K562 (cell line): ENCODE data around the gene KCNH2. TPM values are rescaled to one million over a fixed set of nuclear protein-coding genes. Genes with fewer than 3 reads are reported as not detected.

Source experiments
- BRD9 ChIP-seq: fragments of 450-650 bp; IDR thresholded peaks from 2 replicates; pipeline ENCODE4 v1.6.1; 2018; ENCODE audit warnings: low read depth; ENCODE audit not compliant: partially characterized antibody
- FOXJ2 ChIP-seq: fragments of 200-800 bp; sonication (Bioruptor generic); IDR thresholded peaks from 2 replicates; pipeline ENCODE4 v1.6.1; 2016; ENCODE audit warnings: missing genetic modification characterization, missing compliant biosample characterization
- HMG20B ChIP-seq: fragments of 250-450 bp; sonication (Bioruptor Pico); IDR thresholded peaks from 2 replicates; pipeline ENCODE4 v1.5.0; 2021; ENCODE audit warnings: mild to moderate bottlenecking
- NR1H2 ChIP-seq: sonication (generic); formaldehyde crosslinking; IDR thresholded peaks from 2 replicates; pipeline ENCODE4 v1.4.0; 2020; ENCODE audit warnings: mild to moderate bottlenecking, missing genetic modification reagents
- NR3C1 ChIP-seq: sonication (generic); formaldehyde crosslinking; IDR thresholded peaks from 2 replicates; pipeline ENCODE4 v1.8.1; 2022; ENCODE audit warnings: missing genetic modification reagents
- PHF21A ChIP-seq: fragments of 450-650 bp; IDR thresholded peaks from 2 replicates; pipeline ENCODE4 v1.6.1; 2017; ENCODE audit warnings: low read depth, borderline replicate concordance
- SIRT6 ChIP-seq: IDR thresholded peaks from one replicate; pipeline ENCODE4 v1.6.1; 2012; ENCODE audit warnings: low read depth, mild to moderate bottlenecking, control low read depth, inconsistent platforms, low read length, moderate library complexity
- TARDBP ChIP-seq: fragments of 450-650 bp; IDR thresholded peaks from 2 replicates; pipeline ENCODE4 v1.6.1; 2016
- TGIF2 ChIP-seq: sonication (generic); formaldehyde crosslinking; IDR thresholded peaks from 2 replicates; pipeline ENCODE4 v1.8.1; 2022; ENCODE audit warnings: mild to moderate bottlenecking, missing genetic modification reagents, moderate library complexity
- XRCC5 ChIP-seq: fragments of 200-400 bp; formaldehyde crosslinking; IDR thresholded peaks from 2 replicates; pipeline ENCODE4 v1.6.1; 2017; ENCODE audit warnings: low read depth, mild to moderate bottlenecking, low read length
- ZBTB17 ChIP-seq: fragments of 450-650 bp; formaldehyde crosslinking; IDR thresholded peaks from 2 replicates; pipeline ENCODE4 v1.4.0; 2020; ENCODE audit warnings: mild to moderate bottlenecking
- ZFX ChIP-seq: sonication (generic); formaldehyde crosslinking; IDR thresholded peaks from 2 replicates; pipeline ENCODE4 v1.8.0; 2022; ENCODE audit warnings: mild to moderate bottlenecking, missing genetic modification reagents, moderate library complexity
- ZNF121 ChIP-seq: sonication (generic); formaldehyde crosslinking; conservative IDR thresholded peaks from 2 replicates; pipeline ENCODE4 v1.8.0; 2022; ENCODE audit warnings: missing genetic modification reagents
- ZNF232 ChIP-seq: sonication (generic); formaldehyde crosslinking; IDR thresholded peaks from 2 replicates; pipeline ENCODE4 v1.8.0; 2022; ENCODE audit warnings: mild to moderate bottlenecking, missing genetic modification reagents
- ZNF41 ChIP-seq: fragments of 250-450 bp; sonication (Bioruptor Pico); conservative IDR thresholded peaks from 2 replicates; pipeline ENCODE4 v1.4.0; 2020; ENCODE audit warnings: mild to moderate bottlenecking
- ZNF717 ChIP-seq: fragments of 250-450 bp; sonication (Bioruptor Pico); IDR thresholded peaks from 2 replicates; pipeline ENCODE4 v1.5.0; 2021
- polyA plus RNA-seq, 8 experiments: library from polyadenylated mRNA; depleted of rRNA in 4 of 8; stranded (reverse) in 5 of 8; unstranded in 3 of 8; fragments of >200 nt; fragmentation: Nextera tagmentation in 2 of 8; fragmentation: Illumina TruSeq in 1 of 8; extraction: Ambion mirVana in 2 of 8; extraction: Trizol in 1 of 8; gene quantifications; 2 replicates each; pipeline versions ENCODE4 v1.2.1 to v1.2.3, GENCODE V29; 2011 to 2014; ENCODE audit warnings: inconsistent platforms in 1 of 8, missing spikeins in 1 of 8
- total RNA-seq, 7 experiments: library from RNA; depleted of rRNA in 6 of 7; stranded (reverse); fragments of >200 nt in 6 of 7; fragmentation: Illumina TruSeq in 2 of 7; extraction: Trizol in 2 of 7; gene quantifications; 2 replicates each; pipeline versions ENCODE4 v1.2.1 to v1.2.3, GENCODE V29; 2011 to 2021; ENCODE audit warnings: low replicate concordance in 1 of 7
- TF ChIP-seq, protein P1 (sequence below): fragments of 250-450 bp; sonication (Bioruptor Pico); IDR thresholded peaks from 2 replicates; pipeline ENCODE4 v1.4.0; 2020
- TF ChIP-seq, protein P2 (sequence below): sonication (generic); formaldehyde crosslinking; IDR thresholded peaks from 2 replicates; pipeline ENCODE4 v1.8.0; 2022; ENCODE audit warnings: missing genetic modification reagents, mild to moderate bottlenecking, borderline replicate concordance
- TF ChIP-seq, protein P3 (sequence below): fragments of 250-450 bp; sonication (Bioruptor Pico); IDR thresholded peaks from 2 replicates; pipeline ENCODE4 v1.8.0; 2021; ENCODE audit warnings: moderate library complexity, mild to moderate bottlenecking, inconsistent platforms

The KCNH2 gene
- total and polyA plus RNA-seq, 9 of the 15 experiments (the other 6 are each of a cell fraction or from before 2014, with no cell fraction given), result 18.1 to 368 (median 218) TPM

DNA sequence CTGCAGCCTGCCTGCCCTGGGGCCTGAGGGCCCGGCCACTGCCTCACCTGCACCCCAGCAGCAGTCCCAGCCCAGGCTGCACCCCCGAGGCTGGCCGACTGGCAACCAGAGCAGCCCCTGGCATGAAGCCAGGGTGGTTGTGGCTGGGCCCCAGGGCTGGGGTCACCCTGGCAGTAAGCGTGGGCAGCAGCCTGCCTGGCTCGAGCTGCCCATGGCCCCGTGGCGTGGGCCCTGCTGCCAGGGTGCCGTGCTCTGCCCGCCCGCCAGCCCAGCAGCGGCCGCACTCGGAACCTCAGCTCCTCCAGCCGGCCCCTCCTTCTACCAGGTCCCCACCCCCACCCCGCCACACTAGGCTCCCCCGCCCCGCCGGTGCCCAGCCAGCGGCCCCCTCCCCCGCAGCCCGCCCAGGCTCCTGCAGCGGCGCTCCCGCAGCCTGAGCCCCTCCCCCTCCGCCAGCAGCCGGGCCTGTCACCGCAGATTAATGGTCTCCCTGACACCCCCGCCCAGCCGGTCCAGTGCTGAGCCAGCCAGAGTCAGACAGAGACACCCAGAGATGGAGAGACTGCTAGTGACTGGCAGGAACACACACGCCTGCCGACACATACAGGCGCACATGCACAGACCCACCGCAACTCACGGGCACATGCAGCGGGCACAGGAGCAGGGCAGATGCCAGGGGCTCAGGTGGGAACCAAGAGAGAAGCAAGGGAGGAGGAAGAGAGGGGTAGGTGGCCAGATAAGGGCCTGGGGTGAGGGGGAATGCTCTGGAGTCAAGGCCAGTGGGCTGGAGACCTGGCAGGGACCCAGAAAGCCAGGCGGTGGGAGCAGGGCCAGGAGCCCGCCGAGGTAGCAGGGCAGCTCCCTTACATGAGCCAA is 22.4 kb downstream of the KCNH2 start (continued):
- TF ChIP-seq, protein P1, sequence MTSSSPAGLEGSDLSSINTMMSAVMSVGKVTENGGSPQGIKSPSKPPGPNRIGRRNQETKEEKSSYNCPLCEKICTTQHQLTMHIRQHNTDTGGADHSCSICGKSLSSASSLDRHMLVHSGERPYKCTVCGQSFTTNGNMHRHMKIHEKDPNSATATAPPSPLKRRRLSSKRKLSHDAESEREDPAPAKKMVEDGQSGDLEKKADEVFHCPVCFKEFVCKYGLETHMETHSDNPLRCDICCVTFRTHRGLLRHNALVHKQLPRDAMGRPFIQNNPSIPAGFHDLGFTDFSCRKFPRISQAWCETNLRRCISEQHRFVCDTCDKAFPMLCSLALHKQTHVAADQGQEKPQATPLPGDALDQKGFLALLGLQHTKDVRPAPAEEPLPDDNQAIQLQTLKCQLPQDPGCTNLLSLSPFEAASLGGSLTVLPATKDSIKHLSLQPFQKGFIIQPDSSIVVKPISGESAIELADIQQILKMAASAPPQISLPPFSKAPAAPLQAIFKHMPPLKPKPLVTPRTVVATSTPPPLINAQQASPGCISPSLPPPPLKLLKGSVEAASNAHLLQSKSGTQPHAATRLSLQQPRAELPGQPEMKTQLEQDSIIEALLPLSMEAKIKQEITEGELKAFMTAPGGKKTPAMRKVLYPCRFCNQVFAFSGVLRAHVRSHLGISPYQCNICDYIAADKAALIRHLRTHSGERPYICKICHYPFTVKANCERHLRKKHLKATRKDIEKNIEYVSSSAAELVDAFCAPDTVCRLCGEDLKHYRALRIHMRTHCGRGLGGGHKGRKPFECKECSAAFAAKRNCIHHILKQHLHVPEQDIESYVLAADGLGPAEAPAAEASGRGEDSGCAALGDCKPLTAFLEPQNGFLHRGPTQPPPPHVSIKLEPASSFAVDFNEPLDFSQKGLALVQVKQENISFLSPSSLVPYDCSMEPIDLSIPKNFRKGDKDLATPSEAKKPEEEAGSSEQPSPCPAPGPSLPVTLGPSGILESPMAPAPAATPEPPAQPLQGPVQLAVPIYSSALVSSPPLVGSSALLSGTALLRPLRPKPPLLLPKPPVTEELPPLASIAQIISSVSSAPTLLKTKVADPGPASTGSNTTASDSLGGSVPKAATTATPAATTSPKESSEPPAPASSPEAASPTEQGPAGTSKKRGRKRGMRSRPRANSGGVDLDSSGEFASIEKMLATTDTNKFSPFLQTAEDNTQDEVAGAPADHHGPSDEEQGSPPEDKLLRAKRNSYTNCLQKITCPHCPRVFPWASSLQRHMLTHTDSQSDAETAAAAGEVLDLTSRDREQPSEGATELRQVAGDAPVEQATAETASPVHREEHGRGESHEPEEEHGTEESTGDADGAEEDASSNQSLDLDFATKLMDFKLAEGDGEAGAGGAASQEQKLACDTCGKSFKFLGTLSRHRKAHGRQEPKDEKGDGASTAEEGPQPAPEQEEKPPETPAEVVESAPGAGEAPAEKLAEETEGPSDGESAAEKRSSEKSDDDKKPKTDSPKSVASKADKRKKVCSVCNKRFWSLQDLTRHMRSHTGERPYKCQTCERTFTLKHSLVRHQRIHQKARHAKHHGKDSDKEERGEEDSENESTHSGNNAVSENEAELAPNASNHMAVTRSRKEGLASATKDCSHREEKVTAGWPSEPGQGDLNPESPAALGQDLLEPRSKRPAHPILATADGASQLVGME, result peak; percentile 88; the same call in 1 of the 2 replicates
- TF ChIP-seq ZNF41 (CRISPR knock-in tag) (peak; percentile 30; the same call in 1 of the 2 replicates), ZFX (CRISPR knock-in tag) (peak; percentile 56), ZBTB17 (CRISPR knock-in tag) (peak; percentile 83), NR1H2 (CRISPR knock-in tag) (peak; percentile 14; the same call in 1 of the 2 replicates), ZNF121 (no peak), TARDBP (0 out of 2 replicates have a peak, but pooled peaks have one; percentile 70), HMG20B (no peak), PHF21A (0 out of 2 replicates have a peak, but pooled peaks have one; percentile 67), SIRT6 (no peak), FOXJ2 (tag) (no peak), NR3C1 (CRISPR knock-in tag) (no peak), TGIF2 (CRISPR knock-in tag) (no peak), ZNF232 (CRISPR knock-in tag) (no peak), XRCC5 (0 out of 2 replicates have a peak, but pooled peaks have one; percentile 57), ZNF717 (no peak), BRD9 (peak; percentile 96)
- TF ChIP-seq, protein P2, sequence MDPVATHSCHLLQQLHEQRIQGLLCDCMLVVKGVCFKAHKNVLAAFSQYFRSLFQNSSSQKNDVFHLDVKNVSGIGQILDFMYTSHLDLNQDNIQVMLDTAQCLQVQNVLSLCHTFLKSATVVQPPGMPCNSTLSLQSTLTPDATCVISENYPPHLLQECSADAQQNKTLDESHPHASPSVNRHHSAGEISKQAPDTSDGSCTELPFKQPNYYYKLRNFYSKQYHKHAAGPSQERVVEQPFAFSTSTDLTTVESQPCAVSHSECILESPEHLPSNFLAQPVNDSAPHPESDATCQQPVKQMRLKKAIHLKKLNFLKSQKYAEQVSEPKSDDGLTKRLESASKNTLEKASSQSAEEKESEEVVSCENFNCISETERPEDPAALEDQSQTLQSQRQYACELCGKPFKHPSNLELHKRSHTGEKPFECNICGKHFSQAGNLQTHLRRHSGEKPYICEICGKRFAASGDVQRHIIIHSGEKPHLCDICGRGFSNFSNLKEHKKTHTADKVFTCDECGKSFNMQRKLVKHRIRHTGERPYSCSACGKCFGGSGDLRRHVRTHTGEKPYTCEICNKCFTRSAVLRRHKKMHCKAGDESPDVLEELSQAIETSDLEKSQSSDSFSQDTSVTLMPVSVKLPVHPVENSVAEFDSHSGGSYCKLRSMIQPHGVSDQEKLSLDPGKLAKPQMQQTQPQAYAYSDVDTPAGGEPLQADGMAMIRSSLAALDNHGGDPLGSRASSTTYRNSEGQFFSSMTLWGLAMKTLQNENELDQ (CRISPR knock-in tag), result no peak
- TF ChIP-seq, protein P3, sequence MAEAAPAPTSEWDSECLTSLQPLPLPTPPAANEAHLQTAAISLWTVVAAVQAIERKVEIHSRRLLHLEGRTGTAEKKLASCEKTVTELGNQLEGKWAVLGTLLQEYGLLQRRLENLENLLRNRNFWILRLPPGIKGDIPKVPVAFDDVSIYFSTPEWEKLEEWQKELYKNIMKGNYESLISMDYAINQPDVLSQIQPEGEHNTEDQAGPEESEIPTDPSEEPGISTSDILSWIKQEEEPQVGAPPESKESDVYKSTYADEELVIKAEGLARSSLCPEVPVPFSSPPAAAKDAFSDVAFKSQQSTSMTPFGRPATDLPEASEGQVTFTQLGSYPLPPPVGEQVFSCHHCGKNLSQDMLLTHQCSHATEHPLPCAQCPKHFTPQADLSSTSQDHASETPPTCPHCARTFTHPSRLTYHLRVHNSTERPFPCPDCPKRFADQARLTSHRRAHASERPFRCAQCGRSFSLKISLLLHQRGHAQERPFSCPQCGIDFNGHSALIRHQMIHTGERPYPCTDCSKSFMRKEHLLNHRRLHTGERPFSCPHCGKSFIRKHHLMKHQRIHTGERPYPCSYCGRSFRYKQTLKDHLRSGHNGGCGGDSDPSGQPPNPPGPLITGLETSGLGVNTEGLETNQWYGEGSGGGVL (CRISPR knock-in tag), result no peak
